Medulla oblongata (tissue), 1 donor: ENCODE measurements around the gene IL17RC.
"Not testable (repeated sequence)": the region's sequence is repeated elsewhere in the genome, so short reads cannot be mapped to it uniquely, and the experiment has no call there.

ENCODE experiments used
- DNase-seq: peaks from one replicate; pipeline ENCODE4 v3.0.0-alpha.2; 2015; ENCODE audit errors: extremely low spot score

Gene IL17RC

DNA sequence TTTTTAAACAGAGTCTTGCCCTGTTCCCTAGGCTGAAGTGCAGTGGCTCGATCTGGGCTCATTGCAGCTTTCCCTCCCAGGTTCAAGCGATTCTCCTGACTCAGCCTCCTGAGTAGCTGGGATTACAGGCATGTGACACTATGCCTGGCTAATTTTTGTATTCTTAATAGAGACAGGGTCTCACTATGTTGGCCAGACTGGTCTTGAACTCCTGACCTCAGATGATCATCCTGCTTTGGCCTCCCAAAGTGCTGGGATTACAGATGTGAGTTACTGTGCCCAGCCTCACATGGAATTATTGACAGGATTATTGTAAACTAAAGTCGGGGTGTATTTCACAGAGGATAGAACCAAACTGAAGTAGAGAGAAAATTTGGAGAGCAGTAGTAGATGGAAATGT, 21.2 kb upstream of the IL17RC start:
- not testable (repeated sequence) for DNase-seq

DNA sequence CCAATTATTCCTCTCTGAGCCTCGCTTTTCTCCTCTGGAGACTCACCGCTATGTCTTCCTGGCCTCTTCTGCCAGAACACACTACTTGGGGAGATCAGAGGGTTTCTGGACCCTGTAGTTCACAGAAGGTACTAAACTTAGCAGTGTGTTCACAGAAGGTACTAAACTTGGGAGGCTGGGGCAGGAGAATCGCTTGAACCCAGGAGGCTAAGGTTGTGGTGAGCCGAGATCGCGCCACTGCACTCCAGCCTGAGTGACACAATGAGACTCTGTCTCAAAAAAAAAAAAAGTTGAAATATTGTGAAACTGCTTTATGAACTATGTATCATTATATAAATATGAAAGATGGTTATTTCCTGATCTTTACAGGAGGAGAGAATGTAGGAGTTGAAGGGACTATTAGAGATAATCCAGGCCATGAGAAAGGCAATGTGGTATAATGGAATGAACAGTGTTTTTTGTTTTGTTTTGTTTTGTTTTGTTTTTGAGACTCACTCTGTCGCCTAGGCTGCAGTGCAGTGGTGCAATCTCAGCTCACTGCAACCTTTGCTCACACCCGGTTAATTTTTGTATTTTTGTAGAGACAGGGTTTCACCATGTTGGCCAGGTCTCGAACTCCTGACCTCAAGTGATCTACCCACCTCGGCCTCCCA, 20.0 kb upstream of the IL17RC start:
- not testable (repeated sequence) for DNase-seq

DNA sequence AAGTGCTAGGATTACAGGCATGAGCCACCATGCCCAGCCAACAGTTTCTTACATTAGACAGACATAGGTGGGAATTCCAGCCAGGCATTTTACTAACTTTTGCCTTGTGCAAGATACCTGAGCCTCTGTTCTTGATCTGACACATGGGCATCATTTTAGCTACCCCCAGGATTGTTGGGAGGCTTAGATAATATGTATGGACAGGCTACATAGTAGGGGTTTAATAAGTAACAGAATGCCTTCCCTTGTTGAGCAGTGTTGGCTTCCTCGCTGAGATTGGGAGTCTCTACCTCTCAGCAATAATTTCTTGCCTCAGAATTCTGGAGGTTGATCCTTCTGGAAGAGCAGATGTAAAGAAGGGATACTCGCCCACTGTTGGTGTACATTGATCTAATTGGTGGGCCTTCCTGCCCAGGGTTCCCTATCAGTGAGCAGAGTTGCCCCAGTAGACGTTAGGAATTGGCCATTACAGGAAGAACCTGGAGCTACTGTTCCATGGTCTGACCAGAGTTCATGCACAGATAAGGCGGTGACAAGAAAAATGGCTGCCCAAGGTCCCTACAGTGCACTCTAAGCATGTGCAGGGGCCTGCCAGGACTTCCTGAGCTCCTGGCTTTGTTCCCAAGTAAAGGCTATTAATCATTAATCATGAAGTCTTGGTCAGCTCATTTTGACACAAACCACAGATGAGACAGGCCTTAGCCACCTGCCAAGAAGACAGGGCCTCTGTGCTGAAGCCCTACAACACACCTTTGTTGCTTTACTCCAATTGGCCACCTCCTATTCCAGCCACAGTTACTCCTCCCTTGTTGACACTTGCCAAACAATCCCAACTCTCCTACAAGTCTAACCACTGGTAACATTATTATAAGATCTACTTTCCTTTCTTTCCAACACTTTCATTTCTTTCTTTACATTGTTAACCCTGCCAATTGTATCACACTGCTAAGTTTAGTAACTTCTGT, 19.2 kb upstream of the IL17RC start:
- no peak for DNase-seq

- DNase-seq = no peak
Observed at GRCh38 chr3:9898467-9899241, 18.2 kb upstream of the IL17RC start.

GRCh38 chr3:9899289-9899791, 17.6 kb upstream of the IL17RC start:
- DNase-seq = no peak

- not testable (repeated sequence) for DNase-seq
Observed at GRCh38 chr3:9900965-9901415, 15.9 kb upstream of the IL17RC start.

DNA sequence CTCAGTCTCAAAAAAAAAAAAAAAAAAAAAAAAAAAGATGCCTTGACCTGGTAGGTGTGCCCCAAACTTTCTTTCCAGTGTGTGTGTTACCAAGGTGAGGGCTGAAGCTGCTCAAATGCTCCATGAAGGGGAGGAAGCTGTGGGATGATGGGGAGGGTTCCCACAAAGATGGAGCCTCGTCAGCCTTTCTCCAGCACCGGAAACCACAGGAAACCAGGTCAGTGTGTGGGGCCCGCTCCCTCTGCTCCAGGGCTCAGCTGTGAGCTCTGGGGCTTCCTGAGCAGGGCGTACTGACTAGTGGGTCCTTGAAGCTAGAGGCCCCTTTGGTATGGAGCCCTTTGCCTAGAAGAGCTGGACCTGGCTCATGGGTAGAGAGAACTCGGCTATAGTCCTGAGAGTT, 14.9 kb upstream of the IL17RC start:
- DNase-seq = no peak

GRCh38 chr3:9902372-9903237, 14.3 kb upstream of the IL17RC start, which contains the start of gene IL17RE:
TSS of gene IL17RE (plus strand) at chr3:9902848. CDS start at chr3:9902933, 85 bp downstream.
- DNase-seq = no peak

DNA sequence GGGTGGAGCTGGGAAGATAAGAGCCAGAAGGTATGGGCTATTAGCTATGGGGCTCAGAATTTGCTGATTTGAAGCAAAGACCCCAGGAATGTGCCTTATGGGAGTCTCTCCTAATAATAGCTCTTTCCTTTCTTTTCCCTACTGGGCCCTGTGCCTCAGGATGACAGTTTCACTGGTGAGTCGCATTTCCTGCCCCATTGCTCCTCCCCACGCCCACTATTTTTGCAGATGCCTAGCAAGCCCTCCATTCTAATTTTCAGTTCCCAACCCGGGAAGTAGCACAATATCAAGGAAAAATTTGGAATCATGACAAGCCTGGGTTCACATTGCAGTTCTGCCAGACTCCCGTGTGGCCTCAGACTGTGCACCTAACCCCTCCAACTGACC, 13.7 kb upstream of the IL17RC start:
- no peak for DNase-seq

- no peak for DNase-seq
Observed at GRCh38 chr3:9903904-9904303, 13.0 kb upstream of the IL17RC start.

DNA sequence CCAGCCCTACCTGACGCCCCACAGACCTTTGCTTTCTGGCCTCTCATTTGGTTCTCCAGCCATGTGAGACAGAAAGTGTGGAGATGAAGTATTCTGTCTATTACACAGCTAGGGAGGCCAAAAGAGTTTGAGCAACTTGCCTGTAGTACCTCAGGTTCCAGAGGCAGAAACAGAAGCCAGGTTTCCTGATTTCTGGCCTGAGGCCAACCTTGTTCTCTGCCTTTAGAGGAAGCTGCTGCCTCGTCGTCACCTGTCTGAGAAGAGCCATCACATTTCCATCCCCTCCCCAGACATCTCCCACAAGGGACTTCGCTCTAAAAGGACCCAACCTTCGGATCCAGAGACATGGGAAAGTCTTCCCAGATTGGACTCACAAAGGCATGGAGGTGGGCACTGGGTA, 10.4 kb upstream of the IL17RC start:
- DNase-seq = no peak

DNA sequence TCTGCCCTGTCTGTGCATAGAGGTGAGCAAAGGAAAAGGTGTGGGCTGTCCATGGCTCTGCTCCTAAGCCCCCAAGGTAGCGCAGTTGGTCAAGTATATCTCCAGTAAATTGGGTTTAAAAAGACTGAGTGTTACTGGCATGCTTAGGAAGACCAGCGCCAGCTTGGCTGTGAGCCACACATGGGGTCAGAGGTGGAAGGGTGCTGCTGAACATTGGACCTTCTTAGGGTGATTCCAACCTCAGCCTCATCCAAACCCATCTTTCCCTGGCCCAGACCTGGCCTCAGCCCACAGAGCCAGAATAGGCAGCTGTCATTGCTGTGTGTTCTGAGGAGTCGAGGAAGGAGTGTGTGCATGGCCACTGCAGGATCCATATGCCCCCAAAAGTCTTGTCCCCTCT, 8.6 kb upstream of the IL17RC start:
- no peak for DNase-seq

- no peak for DNase-seq
Observed at GRCh38 chr3:9909221-9910013, 7.5 kb upstream of the IL17RC start.

GRCh38 chr3:9911863-9912262, 5.0 kb upstream of the IL17RC start:
- no peak for DNase-seq

- DNase-seq = no peak
Observed at GRCh38 chr3:9912294-9912935, 4.5 kb upstream of the IL17RC start.

DNA sequence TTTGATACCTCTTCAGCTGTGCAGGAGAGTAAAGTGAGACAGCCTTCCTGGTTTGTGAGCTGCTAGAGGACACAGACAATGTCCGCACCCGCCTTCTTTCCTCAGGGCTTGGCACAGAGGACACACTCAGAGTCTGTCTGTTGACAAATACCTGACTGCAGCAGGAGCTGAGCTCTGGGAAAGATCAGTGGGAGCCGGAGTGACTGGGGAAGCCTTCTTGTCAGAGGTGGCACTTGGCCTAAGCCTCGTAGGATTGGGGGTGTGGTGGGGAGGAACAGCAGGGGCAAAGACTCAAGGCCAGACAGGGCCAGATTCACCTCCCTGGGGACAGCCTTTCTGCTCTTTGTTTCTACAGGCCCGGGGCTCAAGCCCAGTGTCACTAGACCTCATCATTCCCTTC, 3.3 kb upstream of the IL17RC start:
- no peak for DNase-seq

DNA sequence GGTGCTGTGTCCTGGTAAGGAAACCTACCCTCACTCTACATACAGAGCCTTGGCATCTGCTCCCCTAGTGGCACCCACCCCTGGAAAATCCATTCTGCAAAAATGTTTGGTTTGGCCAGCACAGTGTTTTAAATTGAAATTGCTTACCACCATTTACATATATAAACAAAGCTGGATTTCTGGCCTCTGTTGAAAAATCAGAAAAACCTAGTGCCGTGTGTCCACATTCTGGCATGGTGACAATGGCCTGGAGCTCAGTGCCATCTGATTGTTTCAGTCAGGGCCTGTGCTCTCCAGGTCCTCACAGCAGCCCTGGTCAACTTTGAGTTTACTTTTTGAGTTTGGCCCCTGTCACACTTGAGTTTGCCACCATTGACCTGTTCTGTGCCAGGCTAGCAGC, 2.9 kb upstream of the IL17RC start:
- DNase-seq = no peak

DNA sequence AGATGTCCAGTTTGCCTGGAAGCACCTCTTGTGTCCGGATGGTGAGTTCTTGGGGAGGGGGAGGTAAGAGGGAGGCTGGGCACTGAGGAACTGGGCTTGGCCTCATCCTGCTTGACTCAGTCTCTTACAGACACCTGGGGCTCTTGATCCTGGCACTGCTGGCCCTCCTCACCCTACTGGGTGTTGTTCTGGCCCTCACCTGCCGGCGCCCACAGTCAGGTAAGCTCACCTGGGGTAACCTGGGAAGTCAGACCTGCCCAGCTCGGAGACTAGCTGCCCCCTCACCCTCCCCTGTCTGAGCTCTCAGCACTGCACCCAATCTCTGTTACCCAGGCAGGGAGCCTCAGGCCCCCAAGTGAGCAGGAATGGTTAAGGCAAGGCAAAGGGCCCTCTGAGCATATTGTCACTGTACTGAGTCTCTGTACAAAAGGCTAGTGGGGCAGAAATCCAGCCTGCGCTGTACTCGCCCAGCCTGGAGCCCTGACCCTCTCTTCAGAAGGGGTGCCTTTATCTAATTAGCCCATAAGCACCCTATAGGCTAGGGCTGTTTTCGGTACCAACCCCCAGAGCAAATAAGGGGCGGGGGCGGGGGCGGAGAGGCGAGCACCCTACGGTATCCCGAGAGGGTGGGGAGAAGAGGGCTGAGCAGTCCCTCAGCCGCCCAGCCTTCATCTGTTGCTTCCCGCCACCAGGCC, 2.2 kb upstream of the IL17RC start:
- DNase-seq = no peak
